Lung (tissue), 12 donors: Measurements from ENCODE around the gene AMZ1. TPM values are rescaled to one million over a fixed set of nuclear protein-coding genes. Genes with fewer than 3 reads are reported as not detected.

Experiments used
- ATAC-seq: fragments of 200-7000 bp; cut with Tn5 transposase; one replicate; pipeline ENCODE4 v1.9.1; 2020; ENCODE audit warnings: moderate number of reproducible peaks; ENCODE audit not compliant: insufficient read depth, low FRiP score
- DNase-seq, 3 donors: peaks; one replicate each; pipeline ENCODE4 v3.0.0-alpha.2; 2013 to 2017
- H3K27ac ChIP-seq, 2 donors: one replicate each; pipeline ENCODE4 v1.5.1; 2013; ENCODE audit warnings: mild to moderate bottlenecking in 2 of 2, moderate library complexity in 2 of 2, control low read depth in 1 of 2, inconsistent platforms in 1 of 2, low read depth in 1 of 2, low read length in 1 of 2
- H3K27me3 ChIP-seq, 3 donors: one replicate each; pipeline ENCODE4 v1.5.1; 2013; ENCODE audit warnings: low read length in 2 of 3; ENCODE audit not compliant: control insufficient read depth in 3 of 3, insufficient read depth in 3 of 3
- H3K36me3 ChIP-seq, 4 donors: one replicate each; pipeline ENCODE4 v1.5.1; 2013; ENCODE audit warnings: low read length in 4 of 4, mild to moderate bottlenecking in 1 of 4, moderate library complexity in 1 of 4; ENCODE audit not compliant: control insufficient read depth in 4 of 4, insufficient read depth in 4 of 4
- H3K4me1 ChIP-seq, 5 donors: one replicate each; pipeline ENCODE4 v1.5.1; 2013; ENCODE audit warnings: low read length in 5 of 5, mild to moderate bottlenecking in 2 of 5, moderate library complexity in 1 of 5; ENCODE audit not compliant: control insufficient read depth in 5 of 5, insufficient read depth in 5 of 5
- H3K4me3 ChIP-seq: one replicate; pipeline ENCODE4 v1.5.1; 2013; ENCODE audit warnings: mild to moderate bottlenecking, control low read depth, moderate library complexity
- H3K9ac ChIP-seq, 2 donors: one replicate each; pipeline ENCODE4 v1.5.1; 2013; ENCODE audit warnings: low read length in 2 of 2, control low read depth in 1 of 2; ENCODE audit not compliant: insufficient read depth in 1 of 2
- H3K9me3 ChIP-seq, 4 donors: one replicate each; pipeline ENCODE4 v1.5.1; 2013; ENCODE audit warnings: low read length in 3 of 4, mild to moderate bottlenecking in 1 of 4, moderate library complexity in 1 of 4; ENCODE audit not compliant: control insufficient read depth in 4 of 4, insufficient read depth in 3 of 4
- CTCF ChIP-seq: IDR thresholded peaks from 2 replicates; pipeline ENCODE4 v1.5.1; 2012; ENCODE audit warnings: mild to moderate bottlenecking; ENCODE audit errors: control extremely low read depth, extremely low read depth
- WGBS, 2 donors: extraction: QIAGEN DNeasy Blood & Tissue Kit; methylation state at CpG; one replicate each; pipeline ENCODE4 v1.1.7; 2013; 5-methylcytosine and 5-hydroxymethylcytosine counted together
- polyA plus RNA-seq, 2 donors: library from polyadenylated mRNA; stranded (reverse); fragments of 200-250 nt; gene quantifications; one replicate each; pipeline ENCODE4 v1.2.1, GENCODE V29; 2013
- total RNA-seq, 2 donors: library from RNA; depleted of rRNA in 1 of 2; stranded (reverse); fragments of >200 nt in 1 of 2; gene quantifications; one replicate each; pipeline ENCODE4 v1.2.1, GENCODE V29; 2014 to 2021
- donor health status: control.
- donor health status: control.
- donor health status: Bipolar disorder and iron deficiency.
- donor health status: healthy.
- donor health status: DM: yes; HTN: yes; CAD: no.

The AMZ1 gene
- total and polyA plus RNA-seq, 4 donors: 0.13 to 8.3 (median 0.52) TPM

- ATAC-seq (no peak), DNase-seq (no peak)
- 40 to 81% methylated on average over 24 of the region's 24 CpGs for WGBS, 2 donors
- H3K4me1 ChIP-seq: peaks cover 8 to 39% (median 13%) of the 10 kb centered on the region in 5 donors
- peaks cover 0 to 3% (median 0%) of the 10 kb centered on the region in 4 donors for H3K9me3 ChIP-seq
- no peak overlapping the region for H3K4me3 ChIP-seq
- no peak overlapping the region for H3K9ac ChIP-seq
- no peak overlapping the region for H3K27ac ChIP-seq
- peaks cover 8 to 16% (median 11%) of the 10 kb centered on the region in 4 donors for H3K36me3 ChIP-seq
- no peaks in the 10 kb centered on the region for H3K27me3 ChIP-seq
- TF ChIP-seq CTCF: no peak
These were observed 46.2 kb downstream of the AMZ1 start for GRCh38 chr7:2734084-2734686.

- peak; percentile 48 to 73 (median 53) for DNase-seq
- Histone ChIP-seq H3K9me3 (peaks cover 0 to 3% (median 0%) of the 10 kb centered on the region in 4 donors), H3K4me3 (no peak overlapping the region), H3K4me1 (peaks cover 5 to 32% (median 10%) of the 10 kb centered on the region in 5 donors), H3K9ac (peak overlapping the region in 1 of 2 donors; percentile 19), H3K36me3 (peaks cover 8 to 13% (median 11%) of the 10 kb centered on the region in 4 donors), H3K27me3 (no peaks in the 10 kb centered on the region), H3K27ac (peak overlapping the region; percentile 5 to 38)
- WGBS, 2 donors: 14 to 35% methylated on average over 31 to 33 of the region's 33 CpGs
- ATAC-seq: peak; percentile 10
- TF ChIP-seq CTCF: no peak
These were observed 47.0 kb downstream of the AMZ1 start for GRCh38 chr7:2734751-2735571.

- ATAC-seq (no peak), DNase-seq (no peak)
- no peak overlapping the region for H3K27ac ChIP-seq
- H3K4me3 ChIP-seq: no peak overlapping the region
- TF ChIP-seq CTCF: no peak
- H3K27me3 ChIP-seq: no peaks in the 10 kb centered on the region
- peaks cover 0 to 3% (median 0%) of the 10 kb centered on the region in 4 donors for H3K9me3 ChIP-seq
- WGBS, 2 donors: 76 to 84% methylated on average over 13 of the region's 13 CpGs
- H3K4me1 ChIP-seq: peaks cover 0 to 25% (median 8%) of the 10 kb centered on the region in 5 donors
- peaks cover 5 to 10% (median 7%) of the 10 kb centered on the region in 4 donors for H3K36me3 ChIP-seq
- H3K9ac ChIP-seq: no peak overlapping the region
These were observed 47.7 kb downstream of the AMZ1 start for GRCh38 chr7:2735744-2736143.
